Suprapubic skin (tissue), 4 donors: ENCODE data around the gene MFSD1. TPM values are rescaled to one million over a fixed set of nuclear protein-coding genes. Genes with fewer than 3 reads are reported as not detected.
A peak's percentile ranks its signal among the peaks of the same experiment; 100 is the strongest.

Experiments used
- DNase-seq, 2 donors: peaks; one replicate each; pipeline ENCODE4 v3.0.0-alpha.2; 2019; ENCODE audit warnings: low spot score in 2 of 2
- H3K27ac ChIP-seq: fragments of 200-600 bp; sonication (generic); one replicate; pipeline ENCODE4 v1.5.1; 2019
- H3K27me3 ChIP-seq: fragments of 200-600 bp; sonication (generic); one replicate; pipeline ENCODE4 v1.5.1; 2019
- H3K36me3 ChIP-seq: fragments of 200-600 bp; sonication (generic); one replicate; pipeline ENCODE4 v1.5.1; 2019
- H3K4me1 ChIP-seq: fragments of 200-600 bp; sonication (generic); one replicate; pipeline ENCODE4 v1.5.1; 2019
- H3K4me3 ChIP-seq: fragments of 200-600 bp; sonication (generic); one replicate; pipeline ENCODE4 v1.5.1; 2019; ENCODE audit warnings: mild to moderate bottlenecking
- H3K9me3 ChIP-seq: fragments of 200-600 bp; sonication (generic); one replicate; pipeline ENCODE4 v1.5.1; 2019
- CTCF ChIP-seq, 2 donors: fragments of 200-600 bp in 1 of 2; fragments of 450-650 bp in 1 of 2; sonication (generic) in 1 of 2; IDR thresholded peaks; one replicate each; pipeline ENCODE4 v1.5.1; 2016 to 2019; ENCODE audit warnings: antibody characterized with exemption in 2 of 2, mild to moderate bottlenecking in 1 of 2, moderate library complexity in 1 of 2
- EP300 ChIP-seq: sonication (generic); formaldehyde crosslinking; IDR thresholded peaks from one replicate; pipeline ENCODE4 v1.6.1; 2017; ENCODE audit warnings: antibody characterized with exemption
- POLR2A ChIP-seq, 2 donors: fragments of 450-650 bp; IDR thresholded peaks; one replicate each; pipeline ENCODE4 v1.6.1; 2017; ENCODE audit warnings: antibody characterized with exemption in 2 of 2, mild to moderate bottlenecking in 2 of 2, moderate library complexity in 2 of 2
- POLR2AphosphoS5 ChIP-seq, 3 donors: sonication (generic); formaldehyde crosslinking; IDR thresholded peaks; one replicate each; pipeline ENCODE4 v1.6.1; 2017; ENCODE audit warnings: antibody characterized with exemption in 3 of 3
- WGBS: methylation state at CpG from one replicate; pipeline ENCODE4 v1.1.5; 2018; 5-methylcytosine and 5-hydroxymethylcytosine counted together
- total RNA-seq, 4 donors: library from RNA; depleted of rRNA; stranded (reverse); fragments of >200 nt; gene quantifications; one replicate each; pipeline ENCODE4 v1.1.0, GENCODE V29; 2016

Gene MFSD1
- total RNA-seq, 4 donors from 2014 or later: 46.3 to 80.6 (median 70.8) TPM

DNA sequence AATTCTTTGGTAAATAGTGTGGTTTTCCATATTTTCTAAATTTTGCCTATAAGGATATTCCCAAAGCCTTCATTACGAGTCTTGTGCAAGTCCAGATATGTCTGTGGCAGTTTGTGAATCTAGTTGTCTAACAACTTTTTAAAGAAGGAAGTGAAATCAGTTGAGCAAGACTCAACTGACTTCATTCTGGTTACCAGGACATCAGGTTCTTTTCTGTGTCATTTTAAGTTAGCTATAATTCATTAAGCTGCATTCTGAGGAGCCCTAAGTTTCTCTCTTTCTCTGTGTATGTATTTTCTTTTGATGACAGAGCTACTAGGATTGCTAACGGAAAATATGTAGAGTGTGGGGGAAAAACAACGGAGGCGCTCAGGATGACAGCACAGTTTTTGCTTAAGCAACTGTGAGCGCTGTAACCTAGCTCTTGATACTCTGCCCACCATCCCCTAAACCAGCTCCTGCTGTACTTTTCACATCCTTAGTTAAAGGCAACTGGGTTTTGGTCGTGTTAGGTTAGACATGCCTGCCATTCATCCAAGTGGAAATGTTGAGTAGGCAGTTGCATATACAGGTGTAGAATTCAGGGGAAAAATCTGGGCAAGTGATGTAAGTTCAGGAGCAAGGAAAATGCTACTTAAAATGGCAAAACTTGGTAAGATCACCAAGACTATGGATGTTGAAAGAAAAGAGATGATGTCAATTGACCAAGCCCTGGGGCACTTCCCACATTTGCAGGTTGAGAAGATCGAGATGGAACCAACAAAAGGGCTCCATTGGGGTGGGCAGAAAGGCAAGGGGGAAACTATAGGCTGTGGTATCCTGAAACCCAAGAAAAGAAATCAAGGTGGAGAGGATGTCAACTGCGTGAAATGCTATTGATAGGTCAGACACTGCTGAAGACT, 9.2 kb downstream of the MFSD1 start:
- Histone ChIP-seq H3K36me3 (peaks cover 84% of the 10 kb centered on the region), H3K9me3 (no peaks in the 10 kb centered on the region)
- WGBS: 86% methylated on average over 8 of the region's 8 CpGs

GRCh38 chr3:158819282-158819681, 17.4 kb downstream of the MFSD1 start:
- WGBS: 81% methylated on average over 3 of the region's 3 CpGs
- Histone ChIP-seq H3K4me3 (no peak overlapping the region), H3K27ac (peak overlapping the region; percentile 8), H3K36me3 (peaks cover 70% of the 10 kb centered on the region), H3K4me1 (no peaks in the 10 kb centered on the region), H3K27me3 (no peaks in the 10 kb centered on the region), H3K9me3 (no peaks in the 10 kb centered on the region)
- no peak for DNase-seq
- TF ChIP-seq POLR2A (IDR thresholded peaks at IDR 0.05): no peak
- no peak for TF ChIP-seq CTCF (IDR thresholded peaks at IDR 0.05)
- TF ChIP-seq EP300: no peak
- no peak for TF ChIP-seq POLR2AphosphoS5 (IDR thresholded peaks at IDR 0.05)

More for the DNA sequence above, 9.2 kb downstream of the MFSD1 start:
- Histone ChIP-seq H3K4me3 (no peak overlapping the region), H3K4me1 (peaks cover 7% of the 10 kb centered on the region), H3K27me3 (no peaks in the 10 kb centered on the region), H3K27ac (no peak overlapping the region)
- no peak for DNase-seq
- TF ChIP-seq POLR2A (IDR thresholded peaks at IDR 0.05) (no peak), EP300 (no peak), POLR2AphosphoS5 (IDR thresholded peaks at IDR 0.05) (no peak), CTCF (IDR thresholded peaks at IDR 0.05) (no peak)

- no peak overlapping the region for H3K4me3 ChIP-seq
- DNase-seq: no peak
- peaks cover 70% of the 10 kb centered on the region for H3K36me3 ChIP-seq
- H3K27me3 ChIP-seq: no peaks in the 10 kb centered on the region
- no peaks in the 10 kb centered on the region for H3K9me3 ChIP-seq
- 72% methylated on average over 3 of the region's 3 CpGs for WGBS
- TF ChIP-seq CTCF (IDR thresholded peaks at IDR 0.05): no peak
- no peak for TF ChIP-seq POLR2AphosphoS5 (IDR thresholded peaks at IDR 0.05)
- no peak for TF ChIP-seq EP300
- TF ChIP-seq POLR2A (IDR thresholded peaks at IDR 0.05): no peak
- H3K4me1 ChIP-seq: no peaks in the 10 kb centered on the region
- no peak overlapping the region for H3K27ac ChIP-seq
Measured at GRCh38 chr3:158820521-158820920, 18.7 kb downstream of the MFSD1 start.

DNA sequence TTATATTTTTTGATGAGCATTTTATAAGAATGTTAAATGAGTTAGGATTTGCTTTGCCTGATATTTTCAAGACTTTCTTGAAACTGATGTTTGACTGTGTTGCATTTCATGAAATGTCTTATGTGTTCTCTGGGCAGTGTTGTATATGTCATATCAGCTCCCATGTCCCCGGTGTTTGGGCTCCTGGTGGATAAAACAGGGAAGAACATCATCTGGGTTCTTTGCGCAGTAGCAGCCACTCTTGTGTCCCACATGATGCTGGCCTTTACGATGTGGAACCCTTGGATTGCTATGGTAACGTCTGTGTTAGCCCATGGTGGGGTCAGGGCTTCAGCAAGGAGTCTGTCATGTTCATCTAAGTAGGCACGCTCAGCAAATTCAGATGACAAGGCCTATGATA, 20.0 kb downstream of the MFSD1 start:
- Histone ChIP-seq H3K9me3 (no peaks in the 10 kb centered on the region), H3K27ac (no peak overlapping the region), H3K27me3 (no peaks in the 10 kb centered on the region), H3K4me3 (no peak overlapping the region), H3K36me3 (peaks cover 81% of the 10 kb centered on the region), H3K4me1 (no peaks in the 10 kb centered on the region)
- no peak for DNase-seq
- WGBS: 93% methylated on average over 5 of the region's 5 CpGs
- TF ChIP-seq POLR2A (IDR thresholded peaks at IDR 0.05): no peak

DNA sequence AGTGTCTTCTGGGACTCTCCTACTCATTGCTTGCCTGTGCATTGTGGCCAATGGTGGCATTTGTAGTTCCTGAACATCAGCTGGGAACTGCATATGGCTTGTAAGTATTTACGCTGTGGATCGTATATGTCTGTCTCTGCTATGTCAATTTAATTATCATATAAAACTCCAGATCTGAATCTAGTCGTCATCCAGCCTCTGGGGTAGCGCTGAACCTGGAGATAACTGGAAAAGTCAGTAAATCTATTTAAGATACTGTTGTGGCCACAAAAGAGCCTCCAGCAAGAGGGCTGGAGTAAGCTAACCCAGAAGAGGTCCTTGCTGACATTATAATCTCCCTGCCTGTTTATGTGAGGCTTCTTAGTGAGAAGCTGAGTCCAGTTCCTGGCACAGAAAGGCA, 21.6 kb downstream of the MFSD1 start:
- H3K36me3 ChIP-seq: peaks cover 89% of the 10 kb centered on the region
- WGBS: 92% methylated on average over 4 of the region's 4 CpGs

More for the DNA sequence above, 21.6 kb downstream of the MFSD1 start:
- no peak for DNase-seq
- Histone ChIP-seq H3K27ac (no peak overlapping the region), H3K9me3 (no peaks in the 10 kb centered on the region), H3K4me1 (no peaks in the 10 kb centered on the region), H3K27me3 (no peaks in the 10 kb centered on the region), H3K4me3 (no peak overlapping the region)
- no peak for TF ChIP-seq EP300
- no peak for TF ChIP-seq CTCF (IDR thresholded peaks at IDR 0.05)
- TF ChIP-seq POLR2A (IDR thresholded peaks at IDR 0.05): no peak
- TF ChIP-seq POLR2AphosphoS5 (IDR thresholded peaks at IDR 0.05): no peak
